ENCODE data around the gene FN3KRP. TPM values are rescaled to one million over a fixed set of nuclear protein-coding genes. Genes with fewer than 3 reads are reported as not detected.

The FN3KRP gene
- total and polyA plus RNA-seq, 4 donors = 17.3 to 27.6 (median 23.6) TPM

DNA sequence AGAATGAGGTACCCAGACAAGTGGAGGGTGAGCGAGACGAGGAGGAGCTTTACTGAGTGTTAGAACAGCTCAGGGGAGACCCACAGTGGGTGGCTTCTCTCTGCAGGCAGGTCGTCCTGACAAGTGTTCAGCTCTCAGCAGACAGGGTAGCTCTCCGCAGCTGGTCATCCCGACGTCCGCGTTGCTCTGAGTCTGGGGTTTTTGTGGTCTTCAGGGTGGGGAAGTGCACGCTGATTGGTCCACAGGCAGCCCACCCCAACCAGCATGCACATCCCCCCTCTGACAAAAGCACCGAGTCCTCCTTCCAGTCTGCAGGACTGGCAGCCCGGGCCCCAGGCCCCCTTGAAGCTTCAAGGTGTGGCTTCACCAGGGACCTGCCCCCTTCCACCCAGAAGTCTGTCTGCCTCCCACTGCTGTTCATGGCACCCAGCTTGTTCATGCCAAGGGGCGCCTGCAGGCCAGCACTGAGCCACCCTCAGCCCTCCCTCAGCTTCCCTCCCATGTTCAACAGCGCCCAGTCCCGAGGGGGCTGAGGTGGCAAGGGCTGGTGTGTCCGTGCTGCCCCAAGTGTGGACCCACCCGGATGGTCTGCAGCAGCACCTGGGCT is 48.4 kb upstream of the FN3KRP start:
- 73 to 78% methylated on average over 16 of the region's 16 CpGs for WGBS, 2 donors

GRCh38 chr17:82668631-82669099 is 47.8 kb upstream of the FN3KRP start:
- Histone ChIP-seq H3K9ac (ENCODE audit: insufficient read depth in 1 of 2, low read length in 2 of 2) (no peak overlapping the region), H3K4me3 (no peak overlapping the region), H3K36me3 (ENCODE audit: control insufficient read depth in 4 of 4, insufficient read depth in 4 of 4, low read length in 4 of 4) (peaks cover 0 to 7% (median 1%) of the 10 kb centered on the region in 4 donors), H3K27me3 (ENCODE audit: control insufficient read depth in 3 of 3, insufficient read depth in 3 of 3, low read length in 2 of 3) (no peaks in the 10 kb centered on the region), H3K4me1 (ENCODE audit: control insufficient read depth in 5 of 5, insufficient read depth in 5 of 5, low read length in 5 of 5) (peaks cover 0 to 15% (median 7%) of the 10 kb centered on the region in 5 donors), H3K27ac (ENCODE audit: low read depth in 1 of 2, low read length in 1 of 2) (peak overlapping the region in 1 of 2 donors; percentile 41), H3K9me3 (ENCODE audit: control insufficient read depth in 4 of 4, insufficient read depth in 3 of 4, low read length in 3 of 4) (no peaks in the 10 kb centered on the region)
- WGBS, 2 donors = 20 to 38% methylated on average over 20 of the region's 20 CpGs
- DNase-seq (peak; percentile 47 to 65 (median 60)), ATAC-seq (ENCODE audit: insufficient read depth, low FRiP score) (peak; percentile 78)
- TF ChIP-seq, protein P1, sequence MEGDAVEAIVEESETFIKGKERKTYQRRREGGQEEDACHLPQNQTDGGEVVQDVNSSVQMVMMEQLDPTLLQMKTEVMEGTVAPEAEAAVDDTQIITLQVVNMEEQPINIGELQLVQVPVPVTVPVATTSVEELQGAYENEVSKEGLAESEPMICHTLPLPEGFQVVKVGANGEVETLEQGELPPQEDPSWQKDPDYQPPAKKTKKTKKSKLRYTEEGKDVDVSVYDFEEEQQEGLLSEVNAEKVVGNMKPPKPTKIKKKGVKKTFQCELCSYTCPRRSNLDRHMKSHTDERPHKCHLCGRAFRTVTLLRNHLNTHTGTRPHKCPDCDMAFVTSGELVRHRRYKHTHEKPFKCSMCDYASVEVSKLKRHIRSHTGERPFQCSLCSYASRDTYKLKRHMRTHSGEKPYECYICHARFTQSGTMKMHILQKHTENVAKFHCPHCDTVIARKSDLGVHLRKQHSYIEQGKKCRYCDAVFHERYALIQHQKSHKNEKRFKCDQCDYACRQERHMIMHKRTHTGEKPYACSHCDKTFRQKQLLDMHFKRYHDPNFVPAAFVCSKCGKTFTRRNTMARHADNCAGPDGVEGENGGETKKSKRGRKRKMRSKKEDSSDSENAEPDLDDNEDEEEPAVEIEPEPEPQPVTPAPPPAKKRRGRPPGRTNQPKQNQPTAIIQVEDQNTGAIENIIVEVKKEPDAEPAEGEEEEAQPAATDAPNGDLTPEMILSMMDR (IDR thresholded peaks at IDR 0.05; ENCODE audit: control extremely low read depth, extremely low read depth) = peak; percentile 35

More for the DNA sequence above, 48.4 kb upstream of the FN3KRP start:
- ATAC-seq (ENCODE audit: insufficient read depth, low FRiP score) (no peak), DNase-seq (no peak)
- Histone ChIP-seq H3K27me3 (ENCODE audit: control insufficient read depth in 3 of 3, insufficient read depth in 3 of 3, low read length in 2 of 3) (no peaks in the 10 kb centered on the region), H3K4me3 (no peak overlapping the region), H3K27ac (ENCODE audit: low read depth in 1 of 2, low read length in 1 of 2) (no peak overlapping the region), H3K9me3 (ENCODE audit: control insufficient read depth in 4 of 4, insufficient read depth in 3 of 4, low read length in 3 of 4) (no peaks in the 10 kb centered on the region), H3K36me3 (ENCODE audit: control insufficient read depth in 4 of 4, insufficient read depth in 4 of 4, low read length in 4 of 4) (peaks cover 0 to 7% (median 1%) of the 10 kb centered on the region in 4 donors), H3K9ac (ENCODE audit: insufficient read depth in 1 of 2, low read length in 2 of 2) (no peak overlapping the region), H3K4me1 (ENCODE audit: control insufficient read depth in 5 of 5, insufficient read depth in 5 of 5, low read length in 5 of 5) (peaks cover 0 to 15% (median 7%) of the 10 kb centered on the region in 5 donors)
- TF ChIP-seq, protein P1 (IDR thresholded peaks at IDR 0.05; ENCODE audit: control extremely low read depth, extremely low read depth) = no peak

GRCh38 chr17:82670661-82671450 is 45.6 kb upstream of the FN3KRP start:
- Histone ChIP-seq H3K9me3 (ENCODE audit: control insufficient read depth in 4 of 4, insufficient read depth in 3 of 4, low read length in 3 of 4) (no peaks in the 10 kb centered on the region), H3K4me3 (no peak overlapping the region), H3K36me3 (ENCODE audit: control insufficient read depth in 4 of 4, insufficient read depth in 4 of 4, low read length in 4 of 4) (peaks cover 0 to 3% (median 1%) of the 10 kb centered on the region in 4 donors), H3K9ac (ENCODE audit: insufficient read depth in 1 of 2, low read length in 2 of 2) (no peak overlapping the region), H3K27ac (ENCODE audit: low read depth in 1 of 2, low read length in 1 of 2) (peak overlapping the region in 1 of 2 donors; percentile 41), H3K4me1 (ENCODE audit: control insufficient read depth in 5 of 5, insufficient read depth in 5 of 5, low read length in 5 of 5) (peaks cover 0 to 15% (median 6%) of the 10 kb centered on the region in 5 donors), H3K27me3 (ENCODE audit: control insufficient read depth in 3 of 3, insufficient read depth in 3 of 3, low read length in 2 of 3) (no peaks in the 10 kb centered on the region)
- 87 to 92% methylated on average over 19 of the region's 19 CpGs for WGBS, 2 donors
- DNase-seq = peak in 1 of 3 donors; percentile 31
- TF ChIP-seq, protein P1 (IDR thresholded peaks at IDR 0.05; ENCODE audit: control extremely low read depth, extremely low read depth) = no peak
- no peak for ATAC-seq (ENCODE audit: insufficient read depth, low FRiP score)

All from lung (tissue), 12 donors.